Naive thymus-derived CD4-positive, alpha-beta T cell (primary cell): ENCODE data around the gene NKD1. TPM values are rescaled to one million over a fixed set of nuclear protein-coding genes. Genes with fewer than 3 reads are reported as not detected.

Experiments used
- ATAC-seq: fragments of 150-1000 bp; cut with Tn5 transposase; 2 replicates; pipeline ENCODE4 v1.10.0; 2021; ENCODE audit warnings: mild to moderate bottlenecking, moderate library complexity
- CTCF ChIA-PET: fragments of 350-600 bp; sonication (Branson Sonifier 250); formaldehyde crosslinking; loops from one replicate; lab custom pipeline; 2021; ENCODE audit warnings: antibody characterized with exemption; lab: Charles Lee
- POLR2A ChIA-PET: fragments of 350-600 bp; sonication (Branson Sonifier 250); formaldehyde crosslinking; loops from one replicate; lab custom pipeline; 2021; ENCODE audit warnings: antibody characterized with exemption, inconsistent platforms; lab: Charles Lee
- DNase-seq, 9 donors: peaks; one replicate each; pipeline versions ENCODE4 v3.0.0 to v3.0.0-alpha.2; 2020 to 2022; ENCODE audit warnings: mixed read lengths in 1 of 9
- H3K27ac ChIP-seq: one replicate; pipeline ENCODE4 v1.7.0; 2013; ENCODE audit warnings: mild to moderate bottlenecking, low read depth, low read length, moderate library complexity
- H3K27me3 ChIP-seq, 2 donors: one replicate each; pipeline ENCODE4 v1.7.0; 2013; ENCODE audit warnings: low read length in 2 of 2, mild to moderate bottlenecking in 2 of 2, moderate library complexity in 2 of 2; ENCODE audit not compliant: control insufficient read depth in 2 of 2, insufficient read depth in 2 of 2
- H3K36me3 ChIP-seq, 3 experiments: 1 replicate in 2 of 3; 2 replicates in 1 of 3; pipeline ENCODE4 v1.7.0; 2013; ENCODE audit warnings: low read length in 3 of 3, mild to moderate bottlenecking in 3 of 3, moderate library complexity in 1 of 3; ENCODE audit not compliant: insufficient read depth in 3 of 3, control insufficient read depth in 2 of 3
- H3K4me1 ChIP-seq, 2 donors: one replicate each; pipeline ENCODE4 v1.7.0; 2013; ENCODE audit warnings: low read length in 2 of 2, mild to moderate bottlenecking in 2 of 2, moderate library complexity in 1 of 2; ENCODE audit not compliant: control insufficient read depth in 2 of 2, insufficient read depth in 2 of 2
- H3K4me3 ChIP-seq: 2 replicates; pipeline ENCODE4 v1.7.0; 2013; ENCODE audit warnings: mild to moderate bottlenecking, low read length
- H3K9me3 ChIP-seq, 3 experiments: 1 replicate in 2 of 3; 2 replicates in 1 of 3; pipeline ENCODE4 v1.7.0; 2013; ENCODE audit warnings: low read length in 3 of 3; ENCODE audit not compliant: control insufficient read depth in 2 of 3
- H3K27ac Mint-ChIP-seq, 9 donors: one replicate each; pipeline ENCODE4 v1.8.0; 2020 to 2022; ENCODE audit warnings: mixed read lengths in 9 of 9, mild to moderate bottlenecking in 8 of 9, moderate library complexity in 5 of 9, inconsistent platforms in 2 of 9
- H3K27me3 Mint-ChIP-seq, 5 donors: one replicate each; pipeline ENCODE4 v1.8.0; 2021 to 2022; ENCODE audit warnings: mixed read lengths in 5 of 5, mild to moderate bottlenecking in 1 of 5
- H3K36me3 Mint-ChIP-seq, 5 donors: one replicate each; pipeline ENCODE4 v1.8.0; 2020 to 2022; ENCODE audit warnings: mixed read lengths in 5 of 5, mild to moderate bottlenecking in 3 of 5, inconsistent platforms in 1 of 5
- H3K4me1 Mint-ChIP-seq, 7 donors: one replicate each; pipeline ENCODE4 v1.8.0; 2020 to 2022; ENCODE audit warnings: mixed read lengths in 7 of 7, mild to moderate bottlenecking in 3 of 7, inconsistent platforms in 1 of 7
- H3K4me3 Mint-ChIP-seq, 10 donors: one replicate each; pipeline ENCODE4 v1.8.0; 2020 to 2022; ENCODE audit warnings: mild to moderate bottlenecking in 10 of 10, mixed read lengths in 10 of 10, moderate library complexity in 6 of 10, inconsistent platforms in 2 of 10
- H3K9me3 Mint-ChIP-seq, 11 donors: one replicate each; pipeline ENCODE4 v1.8.0; 2020 to 2022; ENCODE audit warnings: mixed read lengths in 11 of 11, mild to moderate bottlenecking in 4 of 11, inconsistent platforms in 1 of 11, moderate library complexity in 1 of 11
- intact Hi-C, 2 donors: fragments of 100-400 bp; cut with micrococcal nuclease; formaldehyde crosslinking; loops; one replicate each; pipeline ENCODE4 v1.15.1; 2023
- polyA plus RNA-seq, 2 donors: library from polyadenylated mRNA; unstranded; fragments of 300-500 nt; fragmentation: Illumina TruSeq; gene quantifications; one replicate each; pipeline ENCODE4 v1.2.3, GENCODE V29; 2021
- total RNA-seq, 6 experiments: library from RNA in 5 of 6; stranded (reverse) in 5 of 6; gene quantifications; 1 replicate in 5 of 6; 2 replicates in 1 of 6; pipeline ENCODE4 v1.2.3 and lab custom pipeline; 2021 to 2026

The NKD1 gene
- total and polyA plus RNA-seq, 7 experiments from 2014 or later: 0.36 to 7.9 (median 5.0) TPM

DNA sequence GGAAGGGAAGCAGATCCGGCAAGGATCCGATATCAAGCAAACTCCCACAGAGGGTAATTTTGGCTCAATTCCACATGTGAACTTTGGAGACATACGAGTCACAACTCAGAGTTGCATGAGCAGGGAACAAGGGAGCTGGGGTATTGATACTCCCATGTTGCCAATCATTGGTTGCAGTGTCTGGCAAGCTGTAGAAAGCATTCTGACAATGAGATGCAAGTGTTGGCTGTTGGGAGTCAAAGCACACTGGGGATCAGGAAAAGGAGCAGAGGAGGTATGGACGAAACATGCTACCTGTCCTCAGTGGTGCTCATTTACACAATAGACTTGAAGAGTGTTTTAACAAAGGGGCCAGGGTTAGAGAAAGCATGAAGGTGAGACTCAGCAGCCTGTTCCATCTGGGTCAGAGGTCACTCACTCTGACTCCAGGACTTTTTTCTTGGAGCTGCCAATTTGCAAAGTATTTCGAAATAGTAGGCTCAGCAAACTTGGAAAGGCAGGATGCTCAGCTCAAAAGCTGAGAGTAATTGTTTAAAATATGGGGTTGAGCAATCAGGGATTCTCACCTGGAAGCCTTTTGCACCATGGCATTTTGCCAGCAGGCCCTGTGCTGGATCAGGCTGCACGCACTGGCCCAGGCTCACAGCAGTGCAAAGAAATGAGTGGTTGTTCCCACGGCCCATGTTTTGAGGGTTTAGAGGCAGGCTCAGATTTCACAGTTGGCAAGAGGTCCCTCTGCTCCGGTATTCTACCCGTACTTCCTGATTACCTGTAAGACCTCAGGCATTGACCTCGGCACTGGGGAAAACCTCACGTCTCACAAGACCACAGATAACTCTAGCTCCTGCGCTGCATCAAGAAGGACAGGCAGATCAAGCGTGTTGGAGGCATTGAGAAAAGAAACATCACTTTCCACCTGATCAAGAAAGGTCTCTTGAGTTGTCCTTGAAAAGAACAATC is 17.6 kb upstream of the NKD1 start:
- no peak overlapping the region for H3K27ac Mint-ChIP-seq
- ATAC-seq: no peak
- intact Hi-C loops: loop anchor here in 1 of 2 donors (1.0 kb wide), 1 partner anchor 12 kb away; no protein-coding TSS in a partner anchor
- ChIA-PET CTCF (no interaction called here), POLR2A (interaction anchor here (0.5 kb wide), 1 partner anchor 307 kb away, joined by 3 read pairs; no protein-coding TSS in a partner anchor)
- no peak overlapping the region for H3K27ac ChIP-seq
- peaks cover 0 to 3% (median 0%) of the 10 kb centered on the region in 7 donors for H3K4me1 Mint-ChIP-seq
- H3K9me3 Mint-ChIP-seq: peaks cover 0 to 24% (median 13%) of the 10 kb centered on the region in 11 donors
- no peaks in the 10 kb centered on the region for H3K36me3 ChIP-seq
- H3K4me3 Mint-ChIP-seq: no peak overlapping the region
- no peaks in the 10 kb centered on the region for H3K27me3 ChIP-seq
- no peak for DNase-seq
- H3K4me3 ChIP-seq: no peak overlapping the region
- H3K27me3 Mint-ChIP-seq: peaks cover 0 to 18% (median 0%) of the 10 kb centered on the region in 5 donors
- peaks cover 0 to 11% (median 4%) of the 10 kb centered on the region in 5 donors for H3K36me3 Mint-ChIP-seq
- peaks cover 0 to 6% (median 0%) of the 10 kb centered on the region in 3 experiments for H3K9me3 ChIP-seq
- H3K4me1 ChIP-seq: no peaks in the 10 kb centered on the region

DNA sequence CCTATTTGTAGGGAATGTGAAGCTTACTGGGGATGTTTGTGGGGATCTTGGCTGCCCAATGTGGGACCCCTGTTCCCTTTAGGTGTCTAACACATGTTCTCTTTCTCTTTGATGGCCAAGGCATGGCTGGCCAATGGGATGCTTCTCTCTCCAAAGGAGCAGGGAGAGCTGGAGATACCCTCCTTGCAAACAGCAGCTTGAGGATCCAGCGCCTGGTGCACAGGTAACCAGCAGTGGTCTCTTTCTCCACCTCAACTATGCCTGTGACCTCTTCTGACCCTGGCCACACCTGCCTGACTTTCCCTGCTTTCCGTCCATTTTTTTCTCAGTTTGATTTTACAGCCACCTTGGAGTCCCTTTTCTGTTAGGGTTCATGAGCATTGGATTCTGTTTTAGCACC is 16.8 kb upstream of the NKD1 start:
- intact Hi-C loops: no loop called here
- Mint-ChIP-seq H3K27me3 (peaks cover 0 to 18% (median 0%) of the 10 kb centered on the region in 5 donors), H3K27ac (peak overlapping the region in 1 of 9 donors; percentile 82), H3K4me3 (no peak overlapping the region), H3K36me3 (peaks cover 0 to 11% (median 4%) of the 10 kb centered on the region in 5 donors), H3K9me3 (peaks cover 0 to 24% (median 16%) of the 10 kb centered on the region in 11 donors), H3K4me1 (peaks cover 0 to 3% (median 0%) of the 10 kb centered on the region in 7 donors)
- DNase-seq: no peak
- ChIA-PET POLR2A (no interaction called here), CTCF (interaction anchor here (1.3 kb wide), 1 partner anchor 11 kb away, joined by 3 read pairs; no protein-coding TSS in a partner anchor)
- no peaks in the 10 kb centered on the region for H3K27me3 ChIP-seq
- H3K4me1 ChIP-seq: no peaks in the 10 kb centered on the region
- H3K36me3 ChIP-seq: no peaks in the 10 kb centered on the region
- H3K4me3 ChIP-seq: no peak overlapping the region
- H3K9me3 ChIP-seq: peaks cover 0 to 6% (median 0%) of the 10 kb centered on the region in 3 experiments
- no peak overlapping the region for H3K27ac ChIP-seq
- no peak for ATAC-seq

DNA sequence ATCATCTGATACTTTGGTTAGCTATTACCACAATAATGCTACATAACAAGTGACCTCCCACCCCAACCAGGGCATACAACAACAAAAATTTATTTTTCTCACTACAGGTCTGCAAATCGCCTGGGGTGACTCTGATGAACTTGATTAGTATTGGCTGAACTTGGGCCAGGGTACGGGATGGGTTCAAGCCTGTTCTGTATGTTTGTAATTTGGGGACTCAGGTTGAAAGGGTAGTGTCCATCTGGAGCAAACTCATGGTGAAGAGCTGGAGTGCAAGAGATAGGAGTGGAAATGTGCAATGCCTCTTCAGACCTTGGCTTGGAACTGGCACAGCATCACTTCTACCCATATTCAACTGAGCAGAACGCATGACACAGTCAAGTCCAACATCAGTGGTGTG is 16.3 kb upstream of the NKD1 start:
- no peak overlapping the region for H3K4me3 ChIP-seq
- no peaks in the 10 kb centered on the region for H3K27me3 ChIP-seq
- peaks cover 0 to 24% (median 16%) of the 10 kb centered on the region in 11 donors for H3K9me3 Mint-ChIP-seq
- ATAC-seq (no peak), DNase-seq (no peak)
- peaks cover 0 to 18% (median 0%) of the 10 kb centered on the region in 5 donors for H3K27me3 Mint-ChIP-seq
- H3K27ac Mint-ChIP-seq: no peak overlapping the region
- H3K4me1 Mint-ChIP-seq: peaks cover 0 to 3% (median 0%) of the 10 kb centered on the region in 7 donors
- no peak overlapping the region for H3K27ac ChIP-seq
- peaks cover 0 to 11% (median 4%) of the 10 kb centered on the region in 5 donors for H3K36me3 Mint-ChIP-seq
- no peaks in the 10 kb centered on the region for H3K36me3 ChIP-seq
- CTCF ChIA-PET: interaction anchor here (1.3 kb wide), 1 partner anchor 10 kb away, joined by 3 read pairs; no protein-coding TSS in a partner anchor
- POLR2A ChIA-PET: no interaction called here
- no peaks in the 10 kb centered on the region for H3K4me1 ChIP-seq
- peaks cover 0 to 6% (median 0%) of the 10 kb centered on the region in 3 experiments for H3K9me3 ChIP-seq
- no peak overlapping the region for H3K4me3 Mint-ChIP-seq
- intact Hi-C loops: no loop called here

DNA sequence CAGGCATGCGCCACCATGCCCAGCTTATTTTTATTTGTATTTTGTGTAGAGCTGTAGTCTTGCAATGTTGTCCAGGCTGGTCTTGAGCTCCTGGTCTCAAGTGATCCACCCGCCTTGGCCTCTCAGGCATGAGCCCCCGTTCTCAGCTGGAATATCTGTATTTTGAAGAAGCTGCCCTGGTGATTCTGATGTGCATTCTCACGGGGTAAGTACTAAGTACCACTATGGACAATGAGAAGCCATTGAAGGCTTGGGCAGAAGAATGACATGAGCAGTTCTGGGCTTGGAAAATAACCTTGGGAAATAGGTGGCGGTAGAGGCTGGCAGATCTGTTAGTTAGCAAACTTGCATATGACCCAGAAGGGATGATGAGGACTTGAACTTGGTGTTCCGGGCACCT is 15.6 kb upstream of the NKD1 start:
- peaks cover 0 to 11% (median 4%) of the 10 kb centered on the region in 5 donors for H3K36me3 Mint-ChIP-seq
- H3K27me3 Mint-ChIP-seq: peaks cover 0 to 18% (median 0%) of the 10 kb centered on the region in 5 donors
- peaks cover 0 to 3% (median 0%) of the 10 kb centered on the region in 7 donors for H3K4me1 Mint-ChIP-seq
- ATAC-seq (no peak), DNase-seq (no peak)
- Histone ChIP-seq H3K27ac (no peak overlapping the region), H3K9me3 (peaks cover 0 to 6% (median 0%) of the 10 kb centered on the region in 3 experiments), H3K4me3 (no peak overlapping the region), H3K36me3 (no peaks in the 10 kb centered on the region), H3K27me3 (no peaks in the 10 kb centered on the region), H3K4me1 (no peaks in the 10 kb centered on the region)
- POLR2A ChIA-PET: no interaction called here
- intact Hi-C loops: no loop called here
- CTCF ChIA-PET: interaction anchor here (1.3 kb wide), 1 partner anchor 10 kb away, joined by 3 read pairs; no protein-coding TSS in a partner anchor
- no peak overlapping the region for H3K4me3 Mint-ChIP-seq
- H3K27ac Mint-ChIP-seq: no peak overlapping the region
- H3K9me3 Mint-ChIP-seq: peaks cover 0 to 24% (median 16%) of the 10 kb centered on the region in 11 donors

DNA sequence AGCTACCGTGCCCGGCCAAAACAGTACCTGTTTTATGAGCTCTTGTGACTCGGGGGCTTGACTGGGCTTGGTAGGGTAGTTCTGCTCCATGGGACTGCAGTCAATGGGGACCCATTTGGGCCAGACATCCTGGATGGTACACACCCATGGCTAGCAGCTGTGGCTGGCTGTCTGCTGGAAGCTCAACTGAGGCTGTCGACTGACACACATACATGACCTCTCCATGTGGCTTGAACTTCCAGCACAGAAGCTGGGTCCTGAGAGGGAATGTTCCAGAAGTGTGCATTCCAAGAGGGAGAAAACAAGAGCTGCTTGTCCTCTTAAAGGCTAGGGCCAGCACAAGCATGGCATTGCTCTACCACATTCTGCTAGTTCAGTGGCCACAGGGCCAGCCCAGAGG is 14.9 kb upstream of the NKD1 start:
- H3K27me3 ChIP-seq: no peaks in the 10 kb centered on the region
- no peak overlapping the region for H3K4me3 ChIP-seq
- H3K27ac ChIP-seq: no peak overlapping the region
- ChIA-PET CTCF (no interaction called here), POLR2A (no interaction called here)
- H3K4me3 Mint-ChIP-seq: no peak overlapping the region
- peaks cover 0 to 8% (median 4%) of the 10 kb centered on the region in 5 donors for H3K36me3 Mint-ChIP-seq
- H3K9me3 Mint-ChIP-seq: peaks cover 0 to 21% (median 16%) of the 10 kb centered on the region in 11 donors
- H3K4me1 ChIP-seq: no peaks in the 10 kb centered on the region
- H3K9me3 ChIP-seq: peaks cover 0 to 6% (median 0%) of the 10 kb centered on the region in 3 experiments
- peaks cover 0 to 3% (median 0%) of the 10 kb centered on the region in 7 donors for H3K4me1 Mint-ChIP-seq
- H3K27me3 Mint-ChIP-seq: peaks cover 0 to 15% (median 0%) of the 10 kb centered on the region in 5 donors
- intact Hi-C loops: no loop called here
- no peak overlapping the region for H3K27ac Mint-ChIP-seq
- no peaks in the 10 kb centered on the region for H3K36me3 ChIP-seq
- no peak for DNase-seq
- ATAC-seq: no peak

DNA sequence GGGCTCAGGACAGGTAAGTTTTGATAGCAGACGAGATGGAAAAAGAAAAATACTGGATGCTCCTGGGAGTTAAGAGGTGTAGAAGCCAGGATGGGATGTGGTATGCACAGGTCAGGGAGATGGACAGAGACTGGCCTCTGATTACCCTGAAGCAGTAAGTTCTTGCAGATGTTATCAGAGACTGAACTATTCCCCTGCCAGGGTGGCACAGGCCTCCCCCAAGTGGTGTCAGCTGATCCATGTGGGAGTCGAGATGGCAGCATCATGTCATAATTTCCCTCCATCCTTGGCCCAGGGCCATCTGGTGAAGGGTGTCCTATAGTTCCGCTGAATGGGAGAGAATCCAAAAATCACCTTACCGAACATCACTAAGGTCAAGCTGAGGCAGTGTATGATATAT is 14.1 kb upstream of the NKD1 start:
- peaks cover 0 to 6% (median 0%) of the 10 kb centered on the region in 3 experiments for H3K9me3 ChIP-seq
- peaks cover 0 to 15% (median 11%) of the 10 kb centered on the region in 11 donors for H3K9me3 Mint-ChIP-seq
- DNase-seq (no peak), ATAC-seq (no peak)
- H3K27me3 ChIP-seq: no peaks in the 10 kb centered on the region
- peaks cover 0 to 3% (median 0%) of the 10 kb centered on the region in 7 donors for H3K4me1 Mint-ChIP-seq
- H3K36me3 ChIP-seq: no peaks in the 10 kb centered on the region
- H3K27me3 Mint-ChIP-seq: peaks cover 0 to 8% (median 0%) of the 10 kb centered on the region in 5 donors
- H3K4me3 Mint-ChIP-seq: no peak overlapping the region
- no peaks in the 10 kb centered on the region for H3K4me1 ChIP-seq
- peaks cover 0 to 6% (median 4%) of the 10 kb centered on the region in 5 donors for H3K36me3 Mint-ChIP-seq
- CTCF ChIA-PET: no interaction called here
- no peak overlapping the region for H3K4me3 ChIP-seq
- intact Hi-C loops: no loop called here
- POLR2A ChIA-PET: no interaction called here
- H3K27ac ChIP-seq: no peak overlapping the region
- H3K27ac Mint-ChIP-seq: no peak overlapping the region
